GM19438 (cell line): Measurements from ENCODE around the gene ZG16B.

ENCODE experiments used
- ATAC-seq: cut with Tn5 transposase; IDR thresholded peaks from one replicate; pipeline ENCODE4 v1.9.1; 2021; ENCODE audit warnings: low read depth; ENCODE audit not compliant: unreplicated experiment

The ZG16B gene

DNA sequence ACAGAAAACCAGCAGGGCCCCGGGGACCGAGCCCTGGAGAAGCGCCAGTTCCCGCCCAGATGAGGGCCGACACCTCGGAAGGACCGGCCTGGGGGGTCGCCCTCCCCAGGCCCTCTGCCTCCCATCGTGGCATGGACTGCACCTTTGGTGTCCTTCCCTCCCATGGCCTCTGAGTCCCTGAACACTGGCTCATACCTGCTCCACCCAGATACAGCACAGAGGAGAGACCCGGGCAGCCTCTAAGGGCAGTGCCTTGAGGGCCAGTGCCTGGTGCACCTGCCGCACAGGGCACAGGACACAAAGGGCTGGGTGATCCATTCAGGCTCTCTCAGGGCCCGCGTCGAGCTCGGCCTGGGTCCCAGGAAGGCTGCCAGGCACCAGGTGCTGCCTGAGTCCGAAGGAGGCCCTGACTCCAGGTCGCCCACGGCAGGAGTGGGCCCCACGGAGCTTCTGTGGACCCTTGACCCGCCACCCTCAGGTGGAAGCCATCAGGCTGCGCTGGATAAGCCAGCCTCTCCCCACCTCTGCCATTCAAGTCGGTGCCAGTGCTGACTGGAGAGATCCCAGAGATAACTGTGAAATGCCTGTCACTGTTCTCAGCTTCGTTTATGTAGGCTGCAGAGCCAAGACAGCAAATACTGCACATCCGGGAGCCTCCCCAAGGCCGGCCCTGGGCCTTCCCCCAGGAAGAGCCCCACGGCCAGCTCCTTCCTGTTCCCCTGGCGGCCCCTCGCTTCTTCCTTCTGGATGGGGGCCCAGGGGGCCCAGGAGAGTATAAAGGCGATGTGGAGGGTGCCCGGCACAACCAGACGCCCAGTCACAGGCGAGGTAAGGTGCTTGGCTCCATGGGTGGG is at the start of gene ZG16B:
ZG16B (plus strand) TSS at position 803 of the 854 bp plus-strand sequence. CDS start 139 bp downstream, outside the sequence.
- ATAC-seq, result no peak

- no peak for ATAC-seq
These were observed 47.3 kb upstream of the ZG16B start for GRCh38 chr16:2782583-2783351.

GRCh38 chr16:2783581-2784357 is 46.3 kb upstream of the ZG16B start:
- no peak for ATAC-seq

DNA sequence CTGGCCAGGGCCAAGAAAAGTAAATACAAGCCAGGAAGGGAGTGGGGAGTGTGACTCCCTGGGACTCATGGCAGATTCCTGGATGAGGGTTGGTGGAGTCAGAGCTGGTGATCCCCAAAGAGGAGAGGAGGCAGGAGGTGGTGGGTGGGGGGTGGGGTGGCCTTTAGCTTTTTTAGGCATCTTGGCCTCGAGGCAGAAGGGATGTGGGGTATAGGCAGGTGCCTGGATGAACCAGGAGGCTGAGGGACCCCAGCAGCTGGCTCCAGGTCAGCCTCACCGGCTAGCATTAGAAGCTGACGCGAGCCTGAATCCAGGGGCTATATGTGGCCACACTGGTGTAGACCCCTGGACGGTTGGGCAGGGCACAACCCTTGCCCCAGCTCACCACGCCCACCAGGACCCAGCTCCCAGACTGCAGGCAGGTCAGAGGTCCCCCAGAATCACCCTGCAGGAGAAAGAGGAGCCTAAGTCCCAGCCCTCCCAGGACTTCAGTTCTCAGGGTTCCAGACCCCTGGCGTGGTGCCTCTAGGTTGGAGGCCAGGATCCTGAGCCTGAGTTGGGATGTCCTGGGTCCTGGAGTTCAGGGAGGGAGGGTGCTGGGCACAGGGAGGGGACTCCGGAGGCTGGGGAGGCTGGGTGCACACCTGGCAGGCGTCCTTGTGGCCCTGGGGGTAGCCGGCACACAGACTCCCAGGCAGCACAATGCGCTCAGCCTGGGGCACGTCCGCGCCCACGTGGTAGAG is 45.6 kb upstream of the ZG16B start:
- no peak for ATAC-seq

DNA sequence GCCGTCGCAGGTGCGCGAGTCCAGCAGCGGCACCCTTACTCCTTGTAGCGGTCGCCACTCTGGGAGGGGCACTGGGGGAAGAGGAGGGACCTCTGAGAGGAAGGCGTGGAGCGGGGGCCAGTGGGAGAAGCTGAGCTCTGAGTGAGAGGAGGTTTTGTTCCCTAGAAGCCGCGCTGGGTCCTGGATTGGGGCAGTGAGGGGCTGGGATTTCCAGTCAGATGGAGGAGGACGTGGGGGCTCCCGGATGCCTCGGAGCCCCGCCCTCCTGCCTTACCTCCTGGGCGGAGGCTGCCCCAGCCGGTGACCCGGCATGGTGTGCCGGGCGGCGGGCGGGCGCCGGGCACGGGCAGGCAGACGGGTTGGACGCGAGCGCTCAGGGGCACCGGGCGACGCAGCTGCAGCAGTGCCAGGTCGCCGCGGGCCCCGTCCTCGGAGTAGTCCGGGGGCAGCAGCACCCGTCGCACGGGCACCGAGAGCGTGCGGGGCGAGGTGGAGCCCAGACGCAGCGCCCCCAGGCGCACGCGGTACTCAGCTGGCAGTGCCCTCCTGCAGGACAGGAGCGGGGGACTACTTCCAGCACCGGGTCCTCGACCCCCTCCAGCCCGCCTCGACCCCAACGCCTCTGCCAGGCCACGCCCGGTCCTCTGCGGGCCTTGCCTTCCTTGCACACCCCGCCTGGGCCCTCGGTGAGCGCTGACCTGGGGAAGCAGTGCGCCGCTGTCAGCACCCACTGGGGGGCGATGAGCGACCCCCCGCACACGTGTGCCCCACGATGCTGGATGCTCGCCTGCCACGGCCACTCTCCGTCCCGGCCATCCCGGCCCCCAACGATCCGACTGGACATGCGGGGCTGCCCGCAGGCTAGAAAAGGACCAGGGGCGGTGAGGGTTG is 44.8 kb upstream of the ZG16B start:
- no peak for ATAC-seq

GRCh38 chr16:2786061-2786825 is 43.9 kb upstream of the ZG16B start:
- no peak for ATAC-seq

- no peak for ATAC-seq
These were observed 43.3 kb upstream of the ZG16B start for GRCh38 chr16:2786826-2787151.

- ATAC-seq, result no peak
These were observed 42.7 kb upstream of the ZG16B start, which contains the start of gene PRSS33 for GRCh38 chr16:2787406-2787805. TSS of gene PRSS33 (minus strand) at chr16:2787560. CDS start at chr16:2786547, 1,013 bp downstream.

DNA sequence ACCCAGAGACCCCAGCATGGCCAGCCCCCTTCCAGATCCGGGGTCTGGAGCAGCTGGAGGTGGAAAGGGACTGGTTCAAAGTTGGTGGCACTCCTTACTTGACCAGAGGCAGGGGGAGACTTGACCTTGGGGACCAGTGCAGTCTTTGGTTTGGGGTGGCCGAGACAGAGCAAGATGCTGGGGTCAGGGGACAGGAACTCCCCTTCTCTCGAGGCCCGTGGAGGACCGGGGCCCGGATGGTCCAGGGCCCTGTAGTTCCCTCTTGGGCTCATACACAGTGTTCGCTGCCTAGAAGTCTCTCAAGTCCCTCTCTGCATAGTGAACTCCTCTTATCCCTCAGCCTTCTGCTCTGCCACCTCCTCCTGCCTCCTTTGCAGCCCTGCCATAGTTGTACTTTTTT is 42.1 kb upstream of the ZG16B start:
- ATAC-seq, result no peak

- no peak for ATAC-seq
These were observed 39.5 kb upstream of the ZG16B start for GRCh38 chr16:2790631-2791030.

- ATAC-seq, result no peak
These were observed 38.9 kb upstream of the ZG16B start for GRCh38 chr16:2791174-2791573.

GRCh38 chr16:2792940-2793339 is 37.2 kb upstream of the ZG16B start:
- no peak for ATAC-seq

DNA sequence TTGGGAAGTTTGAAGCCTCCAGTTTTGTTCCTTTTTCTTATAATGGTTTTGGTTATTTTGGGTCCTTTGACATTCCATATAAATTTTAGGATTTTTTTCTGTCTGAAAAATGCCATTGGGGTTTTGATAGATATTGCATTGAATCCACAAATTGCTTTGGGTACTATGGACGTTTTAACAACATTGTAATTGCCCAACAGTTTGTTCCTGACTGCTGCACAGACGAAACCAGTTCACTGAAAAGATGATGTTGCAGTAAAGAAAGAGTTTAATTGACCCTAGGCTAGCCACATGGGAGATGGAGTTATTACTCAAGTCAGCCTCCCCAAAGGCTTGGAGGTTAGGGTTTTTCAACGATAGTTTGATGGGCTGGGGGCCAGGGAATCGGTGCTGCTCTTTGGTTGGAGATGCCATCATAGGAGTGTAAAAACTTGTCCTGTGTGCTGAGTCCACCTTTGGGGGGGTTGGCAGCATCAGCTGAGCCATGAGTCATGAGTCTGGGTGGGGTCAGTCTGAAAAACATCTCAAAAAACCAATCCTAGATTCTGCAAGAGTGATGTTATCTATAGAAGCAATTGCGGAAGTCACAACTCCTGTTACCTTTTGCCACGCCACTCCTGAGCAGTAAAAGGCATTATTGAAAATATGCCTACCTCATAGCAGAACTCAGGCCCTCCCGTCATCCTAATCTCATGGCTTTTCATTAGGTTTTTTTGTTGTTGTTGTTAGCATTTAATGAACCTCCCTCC is 34.5 kb upstream of the ZG16B start:
- ATAC-seq, result no peak

GRCh38 chr16:2798723-2799204 is 31.3 kb upstream of the ZG16B start:
- ATAC-seq, result no peak

- ATAC-seq, result no peak
These were observed 30.8 kb upstream of the ZG16B start for GRCh38 chr16:2799205-2799858.

GRCh38 chr16:2799859-2800226 is 30.3 kb upstream of the ZG16B start:
- ATAC-seq, result no peak

DNA sequence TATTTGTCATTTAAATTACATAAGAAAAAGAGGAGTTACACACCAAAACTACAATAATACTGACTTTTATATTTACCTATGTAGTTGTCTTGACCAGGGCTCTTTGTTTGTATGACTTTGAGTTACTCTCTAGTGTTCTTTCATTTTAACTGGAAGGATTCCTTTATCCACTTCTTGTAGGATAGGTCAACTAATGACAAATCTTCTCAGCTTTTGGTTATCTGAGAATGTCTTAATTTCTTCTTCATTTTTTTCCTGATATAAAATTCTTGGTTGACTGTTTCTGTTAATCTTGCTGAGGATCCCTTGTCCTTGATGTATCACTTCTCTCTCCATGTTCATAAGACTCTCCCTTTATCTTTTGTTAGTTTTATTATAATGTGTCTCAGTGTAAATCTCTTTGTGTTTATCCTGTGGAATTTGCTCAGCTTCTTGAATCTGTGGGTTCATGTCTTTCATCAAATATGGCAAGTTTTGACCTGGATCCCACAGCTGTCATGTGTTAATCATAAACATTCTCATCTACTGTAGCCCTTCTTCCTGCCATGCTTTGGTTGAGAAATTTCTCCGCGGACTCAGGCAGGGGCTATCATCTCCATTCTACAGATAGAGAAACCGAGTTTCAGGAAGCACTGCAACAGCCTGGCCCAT is 26.4 kb upstream of the ZG16B start:
- no peak for ATAC-seq
